ENCODE results near the gene SOX9.

The SOX9 gene

GRCh38 chr17:72104863-72105234 lies 16.0 kb upstream of the SOX9 start:
- Histone ChIP-seq H3K27ac (ENCODE audit: low read depth, low read length) (no peak overlapping the region), H3K4me2 (ENCODE audit: low read depth, low read length, poor library complexity, severe bottlenecking) (no peak overlapping the region), H3K9me3 (ENCODE audit: insufficient read depth, low read length) (no peaks in the 10 kb centered on the region), H3K27me3 (ENCODE audit: low read length) (no peaks in the 10 kb centered on the region), H3K79me2 (ENCODE audit: insufficient read depth, low read length) (no peaks in the 10 kb centered on the region), H3K36me3 (ENCODE audit: low read length) (no peaks in the 10 kb centered on the region), H3K9ac (ENCODE audit: low read length) (no peak overlapping the region), H3K4me3 (ENCODE audit: insufficient read depth, low read length, poor library complexity, severe bottlenecking) (no peak overlapping the region), H2AFZ (ENCODE audit: low read depth, low read length, severe bottlenecking) (no peak overlapping the region), H3K9me2 (replicated peaks; ENCODE audit: insufficient read depth, low read length) (no peaks in the 10 kb centered on the region), H3F3A (ENCODE audit: insufficient read depth) (no peaks in the 10 kb centered on the region), H4K20me1 (ENCODE audit: low read depth, low read length) (no peaks in the 10 kb centered on the region)
- TF ChIP-seq CTCF (IDR thresholded peaks at IDR 0.05; ENCODE audit: insufficient read depth, low read length, poor library complexity, severe bottlenecking) (no peak), EZH2phosphoT487 (conservative IDR thresholded peaks at IDR 0.05; ENCODE audit: low read length) (no peak)

GRCh38 chr17:72107100-72107499 lies 13.7 kb upstream of the SOX9 start:
- no peak overlapping the region for H3K9ac ChIP-seq (ENCODE audit: low read length)
- no peaks in the 10 kb centered on the region for H3K9me3 ChIP-seq (ENCODE audit: insufficient read depth, low read length)
- TF ChIP-seq EZH2phosphoT487 (conservative IDR thresholded peaks at IDR 0.05; ENCODE audit: low read length) (no peak), CTCF (IDR thresholded peaks at IDR 0.05; ENCODE audit: insufficient read depth, low read length, poor library complexity, severe bottlenecking) (no peak)
- no peak overlapping the region for H2AFZ ChIP-seq (ENCODE audit: low read depth, low read length, severe bottlenecking)
- no peaks in the 10 kb centered on the region for H3K9me2 ChIP-seq (replicated peaks; ENCODE audit: insufficient read depth, low read length)
- H4K20me1 ChIP-seq (ENCODE audit: low read depth, low read length) = no peaks in the 10 kb centered on the region
- H3F3A ChIP-seq (ENCODE audit: insufficient read depth) = no peaks in the 10 kb centered on the region
- no peaks in the 10 kb centered on the region for H3K27me3 ChIP-seq (ENCODE audit: low read length)
- no peak overlapping the region for H3K4me3 ChIP-seq (ENCODE audit: insufficient read depth, low read length, poor library complexity, severe bottlenecking)
- H3K4me2 ChIP-seq (ENCODE audit: low read depth, low read length, poor library complexity, severe bottlenecking) = no peak overlapping the region
- H3K79me2 ChIP-seq (ENCODE audit: insufficient read depth, low read length) = no peaks in the 10 kb centered on the region
- H3K36me3 ChIP-seq (ENCODE audit: low read length) = no peaks in the 10 kb centered on the region
- H3K27ac ChIP-seq (ENCODE audit: low read depth, low read length) = no peak overlapping the region

GRCh38 chr17:72110231-72110941 lies 10.4 kb upstream of the SOX9 start:
- TF ChIP-seq EZH2phosphoT487 (conservative IDR thresholded peaks at IDR 0.05; ENCODE audit: low read length) (no peak), CTCF (IDR thresholded peaks at IDR 0.05; ENCODE audit: insufficient read depth, low read length, poor library complexity, severe bottlenecking) (no peak)
- no peak overlapping the region for H2AFZ ChIP-seq (ENCODE audit: low read depth, low read length, severe bottlenecking)
- H3K9me2 ChIP-seq (replicated peaks; ENCODE audit: insufficient read depth, low read length) = no peaks in the 10 kb centered on the region
- H3K9me3 ChIP-seq (ENCODE audit: insufficient read depth, low read length) = no peaks in the 10 kb centered on the region
- H3K27ac ChIP-seq (ENCODE audit: low read depth, low read length) = no peak overlapping the region
- no peak overlapping the region for H3K4me3 ChIP-seq (ENCODE audit: insufficient read depth, low read length, poor library complexity, severe bottlenecking)
- H3F3A ChIP-seq (ENCODE audit: insufficient read depth) = no peaks in the 10 kb centered on the region
- H3K36me3 ChIP-seq (ENCODE audit: low read length) = no peaks in the 10 kb centered on the region
- no peaks in the 10 kb centered on the region for H3K79me2 ChIP-seq (ENCODE audit: insufficient read depth, low read length)
- no peak overlapping the region for H3K9ac ChIP-seq (ENCODE audit: low read length)
- no peaks in the 10 kb centered on the region for H3K27me3 ChIP-seq (ENCODE audit: low read length)
- H4K20me1 ChIP-seq (ENCODE audit: low read depth, low read length) = no peaks in the 10 kb centered on the region
- H3K4me2 ChIP-seq (ENCODE audit: low read depth, low read length, poor library complexity, severe bottlenecking) = no peak overlapping the region
